H1 (cell line): ENCODE measurements around the gene NCAM1. TPM values are rescaled to one million over a fixed set of nuclear protein-coding genes. Genes with fewer than 3 reads are reported as not detected.

Source experiments
- CTCF ChIA-PET: fragments of 300-600 bp; sonication (Branson Sonifier 250); formaldehyde crosslinking; loops from one replicate; lab custom pipeline; 2021; ENCODE audit not compliant: partially characterized antibody; lab: Charles Lee
- POLR2A ChIA-PET: fragments of 300-600 bp; sonication (Branson Sonifier 250); formaldehyde crosslinking; loops from one replicate; lab custom pipeline; 2021; ENCODE audit warnings: inconsistent platforms; ENCODE audit not compliant: partially characterized antibody; lab: Charles Lee
- DNase-seq, 2 experiments: peaks; one replicate each; pipeline versions ENCODE4 v3.0.0 to v3.0.0-alpha.2; 2010 to 2022; ENCODE audit warnings: low spot score in 2 of 2, low read depth in 1 of 2, mixed read lengths in 1 of 2
- FAIRE-seq: peaks from 2 replicates; lab custom pipeline; 2011; peaks lifted over from hg19 to GRCh38; lab: Jason Lieb, UNC
- H2AFZ ChIP-seq: 2 replicates; pipeline ENCODE4 v1.8.1; 2012; ENCODE audit warnings: low read length, inconsistent platforms
- H2AK5ac ChIP-seq: 2 replicates; pipeline ENCODE4 v1.6.1; 2013; ENCODE audit warnings: low read depth, low read length
- H2BK120ac ChIP-seq: replicated peaks from 2 replicates; pipeline ENCODE3; 2013; ENCODE audit warnings: low read depth, low read length, inconsistent platforms
- H2BK12ac ChIP-seq: 2 replicates; pipeline ENCODE4 v1.6.1; 2013; ENCODE audit warnings: low read depth, low read length
- H2BK15ac ChIP-seq: 2 replicates; pipeline ENCODE4 v1.6.1; 2013; ENCODE audit warnings: low read length
- H2BK20ac ChIP-seq: 2 replicates; pipeline ENCODE4 v1.6.1; 2013; ENCODE audit warnings: low read length
- H2BK5ac ChIP-seq: 2 replicates; pipeline ENCODE4 v1.6.1; 2013; ENCODE audit warnings: low read depth, low read length
- H3K14ac ChIP-seq: 2 replicates; pipeline ENCODE4 v1.6.1; 2013; ENCODE audit warnings: inconsistent platforms; ENCODE audit not compliant: insufficient read length
- H3K18ac ChIP-seq: 2 replicates; pipeline ENCODE4 v1.6.1; 2013; ENCODE audit warnings: low read length; ENCODE audit errors: extremely low read depth
- H3K23ac ChIP-seq: 2 replicates; pipeline ENCODE4 v1.6.1; 2013; ENCODE audit warnings: inconsistent platforms; ENCODE audit not compliant: insufficient read length
- H3K23me2 ChIP-seq: 2 replicates; pipeline ENCODE4 v1.6.1; 2013; ENCODE audit warnings: low read depth, low read length
- H3K27ac ChIP-seq: 2 replicates; pipeline ENCODE4 v1.6.1; 2011; ENCODE audit warnings: low read depth, low read length, inconsistent platforms
- H3K27me3 ChIP-seq, 4 experiments: replicated peaks in 1 of 4; 1 replicate in 1 of 4; 2 replicates in 3 of 4; pipeline versions ENCODE4 v1.6.1 to v1.8.1; 2011 to 2013; ENCODE audit warnings: low read length in 3 of 4, mild to moderate bottlenecking in 3 of 4, inconsistent platforms in 2 of 4, mixed read lengths in 2 of 4, moderate library complexity in 1 of 4; ENCODE audit not compliant: control insufficient read depth in 3 of 4, insufficient read depth in 3 of 4; ENCODE audit errors: extremely low read depth in 1 of 4
- H3K36me3 ChIP-seq, 4 experiments: 2 replicates each; pipeline versions ENCODE4 v1.6.1 to v1.8.1; 2011 to 2013; ENCODE audit warnings: mild to moderate bottlenecking in 4 of 4, low read length in 3 of 4, moderate library complexity in 2 of 4, control low read depth in 1 of 4, inconsistent platforms in 1 of 4; ENCODE audit not compliant: insufficient read depth in 4 of 4, control insufficient read depth in 2 of 4
- H3K4ac ChIP-seq: replicated peaks from 2 replicates; pipeline ENCODE3; 2013; ENCODE audit warnings: low read length, low read depth, mixed read lengths, inconsistent platforms; ENCODE audit not compliant: insufficient read length
- H3K4me1 ChIP-seq, 4 experiments: replicated peaks in 1 of 4; 1 replicate in 1 of 4; 2 replicates in 3 of 4; pipeline versions ENCODE4 v1.6.1 to v1.8.1; 2011 to 2013; ENCODE audit warnings: low read length in 3 of 4, inconsistent platforms in 2 of 4, mixed read lengths in 1 of 4; ENCODE audit not compliant: insufficient read depth in 4 of 4, control insufficient read depth in 3 of 4
- H3K4me2 ChIP-seq, 2 experiments: 2 replicates each; pipeline versions ENCODE4 v1.6.1 to v1.8.1; 2011 to 2013; ENCODE audit warnings: low read depth in 2 of 2, low read length in 2 of 2, control low read depth in 1 of 2, inconsistent platforms in 1 of 2, mild to moderate bottlenecking in 1 of 2; ENCODE audit not compliant: insufficient read depth in 1 of 2
- H3K4me3 ChIP-seq, 4 experiments: fragments of 200-600, 300-600 bp in 1 of 4; sonication (generic), shearing (Covaris generic), sonication (Bioruptor Twin) in 1 of 4; 2 replicates each; pipeline versions ENCODE4 v1.5.1 to v1.8.1; 2011 to 2016; ENCODE audit warnings: low read length in 4 of 4, low read depth in 3 of 4, control low read depth in 2 of 4, inconsistent platforms in 2 of 4, mild to moderate bottlenecking in 2 of 4, mixed read lengths in 1 of 4, moderate library complexity in 1 of 4; ENCODE audit not compliant: insufficient read depth in 2 of 4; ENCODE audit errors: extremely low read depth in 1 of 4
- H3K56ac ChIP-seq: replicated peaks from 2 replicates; pipeline ENCODE3; 2013; ENCODE audit warnings: low read depth, mild to moderate bottlenecking, mixed read lengths, low read length, inconsistent platforms; ENCODE audit not compliant: insufficient read length
- H3K79me1 ChIP-seq: 2 replicates; pipeline ENCODE4 v1.6.1; 2013; ENCODE audit warnings: low read depth, low read length, control low read depth
- H3K79me2 ChIP-seq, 2 experiments: 2 replicates each; pipeline versions ENCODE4 v1.6.1 to v1.8.1; 2012 to 2013; ENCODE audit warnings: low read length in 2 of 2, mild to moderate bottlenecking in 2 of 2, inconsistent platforms in 1 of 2; ENCODE audit not compliant: insufficient read depth in 2 of 2, control insufficient read depth in 1 of 2
- H3K9ac ChIP-seq, 4 experiments: replicated peaks in 1 of 4; 1 replicate in 1 of 4; 2 replicates in 3 of 4; pipeline versions ENCODE4 v1.6.1 to v1.8.1; 2011 to 2013; ENCODE audit warnings: low read depth in 3 of 4, low read length in 3 of 4, control low read depth in 2 of 4, mild to moderate bottlenecking in 2 of 4, moderate library complexity in 2 of 4, inconsistent platforms in 1 of 4; ENCODE audit errors: extremely low read depth in 1 of 4
- H3K9me3 ChIP-seq, 2 experiments: 2 replicates each; pipeline versions ENCODE4 v1.6.1 to v1.8.1; 2012 to 2013; ENCODE audit warnings: mild to moderate bottlenecking in 2 of 2, moderate library complexity in 2 of 2, control low read depth in 1 of 2, inconsistent platforms in 1 of 2, low read depth in 1 of 2, low read length in 1 of 2, mixed read lengths in 1 of 2; ENCODE audit not compliant: insufficient read depth in 2 of 2
- H4K20me1 ChIP-seq, 2 experiments: replicated peaks in 1 of 2; 2 replicates each; pipeline versions ENCODE3 to v1.8.1; 2011 to 2013; ENCODE audit warnings: inconsistent platforms in 2 of 2, low read length in 2 of 2, mild to moderate bottlenecking in 1 of 2; ENCODE audit not compliant: insufficient read depth in 2 of 2, control insufficient read depth in 1 of 2
- H4K5ac ChIP-seq: 2 replicates; pipeline ENCODE4 v1.6.1; 2013; ENCODE audit warnings: low read length, low read depth, mixed read lengths, inconsistent platforms; ENCODE audit not compliant: insufficient read length
- H4K8ac ChIP-seq: 2 replicates; pipeline ENCODE4 v1.8.0; 2013; ENCODE audit warnings: mild to moderate bottlenecking, moderate library complexity, low read length, inconsistent platforms; ENCODE audit not compliant: insufficient read depth; ENCODE audit errors: extremely low read depth
- H4K91ac ChIP-seq: replicated peaks from 2 replicates; pipeline ENCODE3; 2013; ENCODE audit warnings: low read length, mixed read lengths, inconsistent platforms; ENCODE audit not compliant: insufficient read length
- BCL11A ChIP-seq, 2 experiments: IDR thresholded peaks; one replicate each; pipeline ENCODE4 v1.6.1; 2011; ENCODE audit warnings: low read depth in 2 of 2, low read length in 2 of 2, mild to moderate bottlenecking in 2 of 2
- CHD1 ChIP-seq: IDR thresholded peaks from 2 replicates; pipeline ENCODE4 v1.6.1; 2012; ENCODE audit warnings: low read depth, low read length, improper control_type of control experiment
- CHD2 ChIP-seq: IDR thresholded peaks from 2 replicates; pipeline ENCODE4 v1.6.1; 2012; ENCODE audit warnings: low read length, improper control_type of control experiment
- KDM1A ChIP-seq: fragments of 200-600, 300-600 bp; sonication (generic); IDR thresholded peaks from 2 replicates; pipeline ENCODE4 v1.7.1; 2016; ENCODE audit warnings: mild to moderate bottlenecking, low read length, borderline replicate concordance
- NANOG ChIP-seq: IDR thresholded peaks from 2 replicates; pipeline ENCODE4 v1.6.1; 2011; ENCODE audit warnings: low read length, low read depth, mild to moderate bottlenecking, inconsistent platforms; ENCODE audit not compliant: insufficient read depth, poor library complexity, severe bottlenecking
- POLR2A ChIP-seq, 2 experiments: IDR thresholded peaks; 1 replicate in 1 of 2; 2 replicates in 1 of 2; pipeline ENCODE4 v1.6.1; 2011; ENCODE audit warnings: low read depth in 2 of 2, low read length in 2 of 2, mild to moderate bottlenecking in 2 of 2; ENCODE audit errors: control extremely low read depth in 1 of 2
- SAP30 ChIP-seq: fragments of 300-600 bp; sonication (generic); IDR thresholded peaks from 2 replicates; pipeline ENCODE4 v1.7.1; 2012; ENCODE audit warnings: low read length, moderate library complexity, mild to moderate bottlenecking, inconsistent platforms; ENCODE audit not compliant: insufficient read depth, insufficient replicate concordance
- SIN3A ChIP-seq, 2 experiments: IDR thresholded peaks in 1 of 2; conservative IDR thresholded peaks in 1 of 2; 2 replicates each; pipeline ENCODE4 v1.6.1; 2011 to 2012; ENCODE audit warnings: low read length in 2 of 2, improper control_type of control experiment in 1 of 2, low read depth in 1 of 2, mild to moderate bottlenecking in 1 of 2
- TBP ChIP-seq: IDR thresholded peaks from 2 replicates; pipeline ENCODE4 v1.6.1; 2011; ENCODE audit warnings: low read depth, low read length, improper control_type of control experiment
- TEAD4 ChIP-seq: IDR thresholded peaks from 2 replicates; pipeline ENCODE4 v1.6.1; 2012; ENCODE audit warnings: low read depth, low read length, inconsistent platforms, mixed read lengths
- WGBS, 2 experiments: shearing (Covaris generic) in 1 of 2; methylation state at CpG; one replicate each; pipeline versions ENCODE4 v1.1.6 to v1.1.7; 2013 to 2015; ENCODE audit warnings: low lambda C conversion rate in 2 of 2, mixed read lengths in 2 of 2, inconsistent platforms in 1 of 2, low coverage in 1 of 2, missing lambda C conversion rate in 1 of 2; ENCODE audit not compliant: insufficient replicate concordance in 2 of 2, insufficient coverage in 1 of 2, insufficient read length in 1 of 2; ENCODE audit errors: extremely low coverage in 1 of 2, missing lambda C conversion rate in 1 of 2; 5-methylcytosine and 5-hydroxymethylcytosine counted together
- polyA plus RNA-seq, 7 experiments: library from polyadenylated mRNA; depleted of rRNA in 3 of 7; stranded (reverse) in 5 of 7; unstranded in 2 of 7; fragments of >200 nt in 5 of 7; fragments of 200-250 nt in 2 of 7; gene quantifications; 1 replicate in 5 of 7; 2 replicates in 1 of 7; 4 replicates in 1 of 7; pipeline versions ENCODE4 v1.2.1 to v1.2.3, GENCODE V29; 2011 to 2013; ENCODE audit warnings: missing spikeins in 2 of 7, mixed read lengths in 2 of 7
- total RNA-seq: library from RNA; stranded (reverse); fragmentation: NEBNext Ultra II Directional; extraction: Animal tissue kit (Norgen Biotek cat#: 25700); gene quantifications from 2 replicates; pipeline ENCODE4 v1.2.1, GENCODE V29; 2021

The NCAM1 gene
- total and polyA plus RNA-seq, 2 of the 8 experiments (the other 6 are each of a cell fraction or from before 2014, with no cell fraction given) = 3.1 to 4.3 TPM

DNA sequence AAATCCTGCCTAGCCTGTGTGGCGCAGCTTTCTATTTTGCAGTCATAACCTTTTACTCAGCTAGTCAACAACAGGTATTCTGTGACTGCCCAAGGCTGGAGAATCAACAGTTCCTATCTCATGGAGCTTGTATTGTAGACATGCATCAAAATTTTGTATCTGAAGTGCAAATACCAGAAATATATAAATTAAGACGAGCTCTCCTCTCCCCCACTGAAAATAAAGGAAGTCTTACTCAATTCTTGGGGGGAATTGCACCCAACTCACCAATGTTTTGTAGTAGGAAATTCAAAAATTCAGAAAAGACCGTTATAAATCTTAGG lies 153.4 kb downstream of the NCAM1 start:
- Histone ChIP-seq H2BK20ac (no peak overlapping the region), H3K27me3 (no peaks in the 10 kb centered on the region), H3K23me2 (no peaks in the 10 kb centered on the region), H3K4me3 (no peak overlapping the region), H3K36me3 (no peaks in the 10 kb centered on the region), H4K91ac (no peak overlapping the region), H3K79me2 (no peaks in the 10 kb centered on the region), H2BK5ac (no peak overlapping the region), H3K9ac (no peak overlapping the region), H3K4me1 (no peaks in the 10 kb centered on the region), H3K23ac (no peak overlapping the region), H3K4ac (no peak overlapping the region), H3K79me1 (no peaks in the 10 kb centered on the region), H2BK15ac (no peak overlapping the region), H3K27ac (no peak overlapping the region), H3K18ac (no peak overlapping the region), H3K4me2 (no peak overlapping the region), H2AK5ac (no peak overlapping the region), H4K5ac (no peak overlapping the region), H3K9me3 (no peaks in the 10 kb centered on the region), H2AFZ (no peak overlapping the region), H3K14ac (no peak overlapping the region), H2BK120ac (no peak overlapping the region), H4K8ac (no peak overlapping the region), H3K56ac (no peak overlapping the region), H4K20me1 (no peaks in the 10 kb centered on the region), H2BK12ac (no peak overlapping the region)
- FAIRE-seq (no peak), DNase-seq (no peak)
- ChIA-PET POLR2A (interaction anchor here (0.6 kb wide), 1 partner anchor 32 kb away, joined by 3 read pairs; no protein-coding TSS in a partner anchor), CTCF (interaction anchor here (0.6 to 3.3 kb wide), 37 partner anchors 10 to 674 kb away, joined by 3 to 29 read pairs (median 3); partner anchors contain the start of gene NCAM1)
- TF ChIP-seq TEAD4 (no peak), CHD2 (no peak), POLR2A (IDR thresholded peaks at IDR 0.05; ENCODE audit: control extremely low read depth in 1 of 2, low read depth in 2 of 2, low read length in 2 of 2) (no peak), BCL11A (IDR thresholded peaks at IDR 0.05; ENCODE audit: low read depth in 2 of 2, low read length in 2 of 2) (no peak), SIN3A (conservative IDR thresholded peaks at IDR 0.05 in 1 of 2, IDR thresholded peaks at IDR 0.05 in 1 of 2; ENCODE audit: low read depth in 1 of 2, low read length in 2 of 2) (no peak), KDM1A (no peak), TBP (no peak), SAP30 (no peak), CHD1 (no peak), NANOG (no peak)
- 89% methylated on average over 3 of the region's 3 CpGs; no CpG with 5 or more reads in 1 of the 2 experiments for WGBS, 2 experiments
